ENCODE measurements around the gene INA.
A peak's percentile ranks its signal among the peaks of the same experiment; 100 is the strongest.

Gene INA

GRCh38 chr10:103316087-103316486, 39.1 kb downstream of the INA start:
- no peaks in the 10 kb centered on the region; the same call in none of the 2 replicates for H3K36me3 ChIP-seq (ENCODE audit: control insufficient read depth, insufficient read depth, low read length)
- TF ChIP-seq, protein P1, sequence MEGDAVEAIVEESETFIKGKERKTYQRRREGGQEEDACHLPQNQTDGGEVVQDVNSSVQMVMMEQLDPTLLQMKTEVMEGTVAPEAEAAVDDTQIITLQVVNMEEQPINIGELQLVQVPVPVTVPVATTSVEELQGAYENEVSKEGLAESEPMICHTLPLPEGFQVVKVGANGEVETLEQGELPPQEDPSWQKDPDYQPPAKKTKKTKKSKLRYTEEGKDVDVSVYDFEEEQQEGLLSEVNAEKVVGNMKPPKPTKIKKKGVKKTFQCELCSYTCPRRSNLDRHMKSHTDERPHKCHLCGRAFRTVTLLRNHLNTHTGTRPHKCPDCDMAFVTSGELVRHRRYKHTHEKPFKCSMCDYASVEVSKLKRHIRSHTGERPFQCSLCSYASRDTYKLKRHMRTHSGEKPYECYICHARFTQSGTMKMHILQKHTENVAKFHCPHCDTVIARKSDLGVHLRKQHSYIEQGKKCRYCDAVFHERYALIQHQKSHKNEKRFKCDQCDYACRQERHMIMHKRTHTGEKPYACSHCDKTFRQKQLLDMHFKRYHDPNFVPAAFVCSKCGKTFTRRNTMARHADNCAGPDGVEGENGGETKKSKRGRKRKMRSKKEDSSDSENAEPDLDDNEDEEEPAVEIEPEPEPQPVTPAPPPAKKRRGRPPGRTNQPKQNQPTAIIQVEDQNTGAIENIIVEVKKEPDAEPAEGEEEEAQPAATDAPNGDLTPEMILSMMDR (IDR thresholded peaks at IDR 0.05; ENCODE audit: insufficient read depth, low read length, poor library complexity, severe bottlenecking) = no peak
- H3K4me3 ChIP-seq (replicated peaks; ENCODE audit: low read depth, low read length) = no peak overlapping the region
- no peak for DNase-seq (ENCODE audit: extremely low read depth, insufficient read length)
- H3K27me3 ChIP-seq (replicated peaks; ENCODE audit: control insufficient read depth, insufficient read depth, low read length) = no peaks in the 10 kb centered on the region

DNA sequence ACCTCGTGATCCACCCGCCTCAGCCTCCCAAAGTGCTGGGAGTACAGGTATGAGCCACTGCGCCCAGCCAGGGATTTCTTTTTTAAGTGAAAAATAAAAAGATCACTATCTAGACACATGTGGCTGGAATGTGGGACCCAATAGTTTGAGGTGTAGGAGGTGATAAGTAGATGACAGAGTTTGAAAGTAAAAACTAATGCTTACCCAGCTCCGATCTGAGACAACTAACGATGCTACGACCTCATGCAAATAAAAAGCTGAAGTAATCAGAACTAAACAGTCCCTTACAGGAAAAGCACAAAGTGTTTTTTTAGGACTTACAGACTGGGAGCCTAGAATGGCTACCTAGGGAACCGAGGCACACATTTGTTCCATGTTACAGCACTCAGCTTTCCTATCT, 51.0 kb downstream of the INA start:
- no peak overlapping the region for H3K4me3 ChIP-seq (replicated peaks; ENCODE audit: low read depth, low read length)
- H3K36me3 ChIP-seq (ENCODE audit: control insufficient read depth, insufficient read depth, low read length) = peaks cover 5% of the 10 kb centered on the region
- H3K27me3 ChIP-seq (replicated peaks; ENCODE audit: control insufficient read depth, insufficient read depth, low read length) = no peaks in the 10 kb centered on the region
- TF ChIP-seq, protein P1 (IDR thresholded peaks at IDR 0.05; ENCODE audit: insufficient read depth, low read length, poor library complexity, severe bottlenecking) = no peak
- DNase-seq (ENCODE audit: extremely low read depth, insufficient read length) = no peak

DNA sequence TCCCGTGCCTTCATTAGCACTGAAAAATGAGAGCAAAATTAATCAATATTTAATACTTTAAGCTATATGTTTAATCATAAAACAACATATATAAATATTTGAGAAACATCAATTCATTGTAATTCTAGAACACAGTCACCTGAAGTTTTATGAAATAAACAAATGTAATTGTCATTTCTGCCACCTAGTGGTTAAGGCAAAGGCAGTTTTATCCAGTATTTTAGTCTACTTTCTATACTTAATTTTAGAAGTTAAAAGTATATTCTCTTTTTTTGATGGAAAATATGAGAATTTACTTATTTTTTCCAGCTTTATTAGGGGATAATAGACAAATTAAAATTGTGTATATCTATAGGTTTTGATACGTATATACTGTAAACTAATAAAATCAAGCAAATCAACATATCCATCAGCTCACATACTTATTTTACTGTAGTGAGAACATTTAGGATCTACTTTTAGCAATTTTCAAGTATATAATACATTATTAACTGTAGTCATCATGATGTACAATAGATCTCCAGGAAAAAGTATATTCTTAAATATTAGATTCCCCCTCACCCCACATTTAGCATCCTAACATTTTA, 57.1 kb downstream of the INA start:
- Histone ChIP-seq H3K4me3 (replicated peaks; ENCODE audit: low read depth, low read length) (no peak overlapping the region), H3K36me3 (ENCODE audit: control insufficient read depth, insufficient read depth, low read length) (peaks cover 6% of the 10 kb centered on the region), H3K27me3 (replicated peaks; ENCODE audit: control insufficient read depth, insufficient read depth, low read length) (no peaks in the 10 kb centered on the region)
- no peak for DNase-seq (ENCODE audit: extremely low read depth, insufficient read length)
- TF ChIP-seq, protein P1 (IDR thresholded peaks at IDR 0.05; ENCODE audit: insufficient read depth, low read length, poor library complexity, severe bottlenecking) = peak; percentile 53

- H3K4me3 ChIP-seq (replicated peaks; ENCODE audit: low read depth, low read length) = no peak overlapping the region
- H3K27me3 ChIP-seq (replicated peaks; ENCODE audit: control insufficient read depth, insufficient read depth, low read length) = no peaks in the 10 kb centered on the region
- TF ChIP-seq, protein P1 (IDR thresholded peaks at IDR 0.05; ENCODE audit: insufficient read depth, low read length, poor library complexity, severe bottlenecking) = no peak
- no peak for DNase-seq (ENCODE audit: extremely low read depth, insufficient read length)
- peaks cover 6% of the 10 kb centered on the region for H3K36me3 ChIP-seq (ENCODE audit: control insufficient read depth, insufficient read depth, low read length)
Observed at GRCh38 chr10:103334567-103334966, 57.6 kb downstream of the INA start.

GRCh38 chr10:103336370-103336769, 59.4 kb downstream of the INA start:
- TF ChIP-seq, protein P1 (IDR thresholded peaks at IDR 0.05; ENCODE audit: insufficient read depth, low read length, poor library complexity, severe bottlenecking) = no peak
- Histone ChIP-seq H3K36me3 (ENCODE audit: control insufficient read depth, insufficient read depth, low read length) (peaks cover 6% of the 10 kb centered on the region), H3K4me3 (replicated peaks; ENCODE audit: low read depth, low read length) (no peak overlapping the region), H3K27me3 (replicated peaks; ENCODE audit: control insufficient read depth, insufficient read depth, low read length) (no peaks in the 10 kb centered on the region)
- DNase-seq (ENCODE audit: extremely low read depth, insufficient read length) = no peak

Measured in GM06990 (cell line).